K562 (cell line): Measurements from ENCODE around the gene DLK1. TPM values are rescaled to one million over a fixed set of nuclear protein-coding genes. Genes with fewer than 3 reads are reported as not detected.
A peak's percentile ranks its signal among the peaks of the same experiment; 100 is the strongest.

Experiments
- ATAC-seq: fragments of 200-7000 bp; cut with Tn5 transposase; 3 replicates; pipeline ENCODE4 v1.9.1; 2020; ENCODE audit warnings: moderate library complexity
- BruUV-seq: library from RNA; stranded (reverse); fragments of 400-500 nt; replicated peaks from 2 replicates; lab custom pipeline; 2021; lab: Mats Ljungman, UMichigan
- CTCF ChIA-PET: fragments of 300-600 bp; formaldehyde crosslinking; extraction: SDS; loops from one replicate; lab custom pipeline; 2021; ENCODE audit warnings: low intra/inter-chr PET ratio; lab: Yijun Ruan, JAX
- POLR2A ChIA-PET: fragments of 300-600, 350-650 bp; sonication (Branson Sonifier 250); formaldehyde crosslinking; extraction: SDS; loops from one replicate; lab custom pipeline; 2021; ENCODE audit warnings: antibody characterized with exemption, inconsistent platforms; lab: Yijun Ruan, JAX
- DNase-seq, 4 experiments: peaks; one replicate each; pipeline versions ENCODE4 v3.0.0 to v3.0.0-alpha.2; 2011 to 2018; ENCODE audit warnings: low spot score in 3 of 4, mixed read lengths in 3 of 4; ENCODE audit errors: extremely low read depth in 1 of 4
- FAIRE-seq: peaks from 2 replicates; lab custom pipeline; 2011; peaks lifted over from hg19 to GRCh38; lab: Jason Lieb, UNC
- H2AFZ ChIP-seq: 2 replicates; pipeline ENCODE4 v1.6.0; 2011; ENCODE audit warnings: low read depth, low read length, control low read depth, inconsistent platforms
- H3K27ac ChIP-seq: fragments of 200-600 bp; 3 replicates; pipeline ENCODE4 v1.8.0; 2011; ENCODE audit warnings: low read depth, mild to moderate bottlenecking, control low read depth, inconsistent platforms, low read length, moderate library complexity, mixed read lengths; ENCODE audit errors: extremely low read depth
- H3K27me3 ChIP-seq, 2 experiments: fragments of 300-600 bp in 1 of 2; 2 replicates in 1 of 2; 3 replicates in 1 of 2; pipeline versions ENCODE4 v1.6.0 to v1.8.0; 2011; ENCODE audit warnings: inconsistent platforms in 2 of 2, low read length in 2 of 2, mild to moderate bottlenecking in 1 of 2, mixed read lengths in 1 of 2, moderate library complexity in 1 of 2; ENCODE audit not compliant: control insufficient read depth in 2 of 2, insufficient read depth in 2 of 2
- H3K36me3 ChIP-seq: fragments of 300-600 bp; 3 replicates; pipeline ENCODE4 v1.8.0; 2011; ENCODE audit warnings: mild to moderate bottlenecking, low read length, inconsistent platforms; ENCODE audit not compliant: control insufficient read depth, insufficient read depth
- H3K4me1 ChIP-seq, 2 experiments: fragments of 200-600 bp in 1 of 2; replicated peaks in 1 of 2; 2 replicates in 1 of 2; 3 replicates in 1 of 2; pipeline versions ENCODE4 v1.5.1 to v1.8.0; 2011; ENCODE audit warnings: inconsistent platforms in 2 of 2, low read length in 2 of 2, mild to moderate bottlenecking in 1 of 2, mixed read lengths in 1 of 2, moderate library complexity in 1 of 2; ENCODE audit not compliant: control insufficient read depth in 2 of 2, insufficient read depth in 2 of 2
- H3K4me2 ChIP-seq: 2 replicates; pipeline ENCODE4 v1.6.1; 2011; ENCODE audit warnings: low read length, control low read depth, inconsistent platforms, mixed read lengths; ENCODE audit not compliant: insufficient read depth
- H3K4me3 ChIP-seq: fragments of 200-600 bp; sonication (generic), shearing (Covaris generic); 2 replicates; pipeline ENCODE4 v1.5.1; 2016; ENCODE audit warnings: control low read depth, inconsistent platforms
- H3K79me2 ChIP-seq: fragments of 200-600 bp; 3 replicates; pipeline ENCODE4 v1.8.0; 2011; ENCODE audit warnings: low read length, inconsistent platforms; ENCODE audit not compliant: control insufficient read depth, insufficient read depth
- H3K9ac ChIP-seq, 2 experiments: 2 replicates each; pipeline versions ENCODE4 v1.6.0 to v1.6.1; 2011; ENCODE audit warnings: low read depth in 2 of 2, low read length in 2 of 2, control low read depth in 1 of 2, inconsistent platforms in 1 of 2, mild to moderate bottlenecking in 1 of 2, mixed read lengths in 1 of 2; ENCODE audit not compliant: insufficient read depth in 1 of 2
- H3K9me1 ChIP-seq: one replicate; pipeline ENCODE4 v1.6.0; 2011; ENCODE audit warnings: inconsistent platforms, mild to moderate bottlenecking, low read length, moderate library complexity; ENCODE audit not compliant: control insufficient read depth, insufficient read depth
- H3K9me3 ChIP-seq: replicated peaks from 2 replicates; pipeline ENCODE4 v1.5.1; 2011; ENCODE audit warnings: low read depth, low read length, inconsistent platforms; ENCODE audit not compliant: control insufficient read depth, insufficient read depth
- H4K20me1 ChIP-seq: replicated peaks from 2 replicates; pipeline ENCODE4 v1.6.1; 2011; ENCODE audit warnings: low read length, inconsistent platforms, mixed read lengths; ENCODE audit not compliant: control insufficient read depth, insufficient read depth
- CEBPB ChIP-seq: fragments of 450-650 bp; IDR thresholded peaks from 2 replicates; pipeline ENCODE4 v1.6.1; 2016; ENCODE audit warnings: missing genetic modification characterization, missing compliant biosample characterization
- ZNF12 ChIP-seq: sonication (generic); formaldehyde crosslinking; IDR thresholded peaks from 2 replicates; pipeline ENCODE4 v1.4.0; 2020; ENCODE audit warnings: mild to moderate bottlenecking, missing genetic modification reagents
- ZNF717 ChIP-seq: fragments of 250-450 bp; sonication (Bioruptor Pico); IDR thresholded peaks from 2 replicates; pipeline ENCODE4 v1.5.0; 2021
- WGBS: fragments of 100-300 bp; shearing (Covaris generic); methylation state at CpG from one replicate; pipeline ENCODE4 v1.1.6; 2016; ENCODE audit warnings: low coverage, mixed read lengths; ENCODE audit not compliant: insufficient coverage; ENCODE audit errors: missing lambda C conversion rate; 5-methylcytosine and 5-hydroxymethylcytosine counted together
- in situ Hi-C: fragments of 300-500 bp; cut with MboI; formaldehyde crosslinking; loops from 4 replicates; pipeline ENCODE4 v1.15.0; 2018; ENCODE audit warnings: inconsistent platforms, mixed read lengths
- intact Hi-C: fragments of 100-400 bp; cut with micrococcal nuclease; formaldehyde crosslinking; loops from 2 replicates; pipeline ENCODE4 v1.14.2; 2022
- polyA plus RNA-seq, 8 experiments: library from polyadenylated mRNA; depleted of rRNA in 4 of 8; stranded (reverse) in 5 of 8; unstranded in 3 of 8; fragments of >200 nt; fragmentation: Nextera tagmentation in 2 of 8; fragmentation: Illumina TruSeq in 1 of 8; extraction: Ambion mirVana in 2 of 8; extraction: Trizol in 1 of 8; gene quantifications; 2 replicates each; pipeline versions ENCODE4 v1.2.1 to v1.2.3, GENCODE V29; 2011 to 2014; ENCODE audit warnings: inconsistent platforms in 1 of 8, missing spikeins in 1 of 8
- total RNA-seq, 7 experiments: library from RNA; depleted of rRNA in 6 of 7; stranded (reverse); fragments of >200 nt in 6 of 7; fragmentation: Illumina TruSeq in 2 of 7; extraction: Trizol in 2 of 7; gene quantifications; 2 replicates each; pipeline versions ENCODE4 v1.2.1 to v1.2.3, GENCODE V29; 2011 to 2021; ENCODE audit warnings: low replicate concordance in 1 of 7
- TF ChIP-seq, protein P1 (sequence below): sonication (generic); formaldehyde crosslinking; IDR thresholded peaks from 2 replicates; pipeline ENCODE4 v1.9.0; 2022; ENCODE audit warnings: mild to moderate bottlenecking, missing genetic modification reagents

The DLK1 gene
- total and polyA plus RNA-seq, 9 of the 15 experiments (the other 6 are each of a cell fraction or from before 2014, with no cell fraction given), result 4.4 to 97.2 (median 15.3) TPM

DNA sequence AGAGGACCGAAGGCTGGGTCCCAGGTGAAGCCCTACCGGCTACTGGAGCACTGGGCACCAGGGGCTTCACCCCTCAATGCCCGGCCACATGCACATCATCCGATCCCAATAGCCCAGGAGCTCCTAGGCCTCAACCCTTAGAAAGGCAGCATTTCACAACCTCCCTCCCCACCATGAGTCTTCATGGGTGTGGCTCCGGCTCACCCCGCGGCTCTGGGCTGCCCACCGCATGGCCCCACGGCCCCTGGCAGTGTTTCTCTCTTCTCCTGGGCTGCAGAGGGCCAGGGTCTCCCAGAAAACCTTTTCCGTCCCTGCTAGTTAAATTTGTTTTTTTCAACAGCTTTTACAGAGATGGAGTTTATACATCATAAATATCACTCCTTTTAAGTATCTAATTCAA, 28.6 kb upstream of the DLK1 start:
- ATAC-seq, result 0 out of 3 replicates have a peak, but pooled peaks have one; percentile 18
- no peak overlapping the region for H3K4me3 ChIP-seq
- H3K9me3 ChIP-seq, result no peaks in the 10 kb centered on the region
- H2AFZ ChIP-seq, result peak overlapping the region; percentile 95; the same call in 1 of the 2 replicates
- BruUV-seq, result no TSS peak
- peak overlapping the region; percentile 81; the same call in 1 of the 3 replicates for H3K27ac ChIP-seq
- 26% methylated on average over 5 of the region's 10 CpGs for WGBS
- ChIA-PET POLR2A (interaction anchor here (0.6 to 1.4 kb wide), 4 partner anchors 7 to 152 kb away, joined by 3 to 4 read pairs (median 4); no protein-coding TSS in a partner anchor), CTCF (no interaction called here)
- peak overlapping the region in 1 of 2 experiments; percentile 78; a peak in 1 of 4 replicates for H3K9ac ChIP-seq
- H3K79me2 ChIP-seq, result no peaks in the 10 kb centered on the region; the same call in 2 of the 3 replicates
- DNase-seq, result no peak
- FAIRE-seq, result no peak
- H3K9me1 ChIP-seq, result no peaks in the 10 kb centered on the region
- H3K36me3 ChIP-seq, result no peaks in the 10 kb centered on the region
- no peaks in the 10 kb centered on the region for H3K27me3 ChIP-seq
- in situ Hi-C loops, result no loop called here
- intact Hi-C loops, result loop anchor here (5.0 kb wide), 1 partner anchor 36 kb away; no protein-coding TSS in a partner anchor
- TF ChIP-seq ZNF717 (no peak), CEBPB (tag) (peak; percentile 41), ZNF12 (CRISPR knock-in tag) (no peak)
- TF ChIP-seq, protein P1, sequence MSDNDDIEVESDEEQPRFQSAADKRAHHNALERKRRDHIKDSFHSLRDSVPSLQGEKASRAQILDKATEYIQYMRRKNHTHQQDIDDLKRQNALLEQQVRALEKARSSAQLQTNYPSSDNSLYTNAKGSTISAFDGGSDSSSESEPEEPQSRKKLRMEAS, result 0 out of 2 replicates have a peak, but pooled peaks have one; percentile 31
- peaks cover 52 to 57% of the 10 kb centered on the region in 2 experiments for H3K4me1 ChIP-seq
- no peak overlapping the region; the same call in 1 of the 2 replicates for H3K4me2 ChIP-seq
- no peaks in the 10 kb centered on the region for H4K20me1 ChIP-seq
